ENCODE results near the gene VPS39.

DNA sequence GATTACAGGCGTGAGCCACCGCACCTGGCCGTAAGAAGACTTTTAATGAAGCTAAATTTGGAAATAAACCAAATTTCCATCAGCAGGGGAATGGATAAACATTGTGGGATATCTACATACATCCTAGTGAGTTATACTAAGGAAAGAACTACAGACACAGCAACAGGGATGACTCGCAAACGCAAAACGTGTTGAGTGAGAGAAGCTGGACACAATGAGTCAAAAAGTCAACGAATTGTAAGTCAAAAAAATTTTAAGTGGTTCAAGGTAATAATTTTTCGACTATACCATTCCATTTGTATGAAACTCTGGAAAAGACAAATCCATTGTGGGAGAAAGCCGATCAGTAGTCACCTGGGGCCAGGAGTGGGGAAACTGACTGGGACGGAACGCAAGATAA is 71.6 kb downstream of the VPS39 start:
- TF ChIP-seq POLR2A (IDR thresholded peaks at IDR 0.05), result no peak
- TF ChIP-seq, protein P1, sequence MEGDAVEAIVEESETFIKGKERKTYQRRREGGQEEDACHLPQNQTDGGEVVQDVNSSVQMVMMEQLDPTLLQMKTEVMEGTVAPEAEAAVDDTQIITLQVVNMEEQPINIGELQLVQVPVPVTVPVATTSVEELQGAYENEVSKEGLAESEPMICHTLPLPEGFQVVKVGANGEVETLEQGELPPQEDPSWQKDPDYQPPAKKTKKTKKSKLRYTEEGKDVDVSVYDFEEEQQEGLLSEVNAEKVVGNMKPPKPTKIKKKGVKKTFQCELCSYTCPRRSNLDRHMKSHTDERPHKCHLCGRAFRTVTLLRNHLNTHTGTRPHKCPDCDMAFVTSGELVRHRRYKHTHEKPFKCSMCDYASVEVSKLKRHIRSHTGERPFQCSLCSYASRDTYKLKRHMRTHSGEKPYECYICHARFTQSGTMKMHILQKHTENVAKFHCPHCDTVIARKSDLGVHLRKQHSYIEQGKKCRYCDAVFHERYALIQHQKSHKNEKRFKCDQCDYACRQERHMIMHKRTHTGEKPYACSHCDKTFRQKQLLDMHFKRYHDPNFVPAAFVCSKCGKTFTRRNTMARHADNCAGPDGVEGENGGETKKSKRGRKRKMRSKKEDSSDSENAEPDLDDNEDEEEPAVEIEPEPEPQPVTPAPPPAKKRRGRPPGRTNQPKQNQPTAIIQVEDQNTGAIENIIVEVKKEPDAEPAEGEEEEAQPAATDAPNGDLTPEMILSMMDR (IDR thresholded peaks at IDR 0.05), result no peak

Data from testis (tissue), 2 donors.